ENCODE results near the gene EPB41L2.

The EPB41L2 gene

DNA sequence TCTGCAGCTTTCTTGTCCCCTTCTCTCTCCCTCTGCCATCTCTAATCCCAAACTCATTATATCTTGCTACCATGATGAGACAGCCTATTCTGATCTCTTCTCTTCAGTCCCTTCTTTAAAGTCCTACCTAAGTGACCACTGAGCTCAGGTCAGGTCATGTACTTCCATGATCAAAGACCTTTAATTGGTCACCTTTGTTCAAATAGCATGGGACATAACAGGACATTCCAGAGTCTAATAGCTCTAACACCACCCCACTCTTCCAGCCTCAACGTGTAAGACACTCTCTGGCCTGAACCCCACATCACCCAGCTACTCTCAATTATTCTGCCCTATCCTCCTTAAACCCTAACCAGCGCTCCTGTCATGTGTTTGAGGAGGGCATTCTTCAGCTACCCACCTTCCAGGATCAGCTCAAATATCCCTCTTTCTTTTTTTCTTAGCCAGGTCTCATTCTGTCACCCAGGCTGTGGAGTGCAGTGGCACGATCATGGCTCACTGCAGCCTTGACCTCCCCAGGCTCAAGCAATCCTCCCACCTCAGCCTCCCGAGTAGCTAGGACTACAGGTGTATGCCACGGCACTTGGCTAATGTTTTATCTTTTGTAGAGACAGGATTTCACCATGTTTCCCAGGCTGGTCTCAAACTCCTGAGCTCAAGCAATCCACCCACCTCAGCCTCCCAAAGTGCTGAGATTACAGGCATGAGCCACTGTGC, 237.9 kb downstream of the EPB41L2 start:
- Histone ChIP-seq H3K27ac (no peak overlapping the region), H2AFZ (no peak overlapping the region), H3K27me3 (ENCODE audit: control insufficient read depth, insufficient read depth, low read length) (no peaks in the 10 kb centered on the region), H3K4me2 (ENCODE audit: low read length) (no peak overlapping the region), H3K9ac (no peak overlapping the region), H3K4me1 (no peaks in the 10 kb centered on the region), H3K4me3 (ENCODE audit: low read depth, low read length) (no peak overlapping the region), H3K79me2 (no peaks in the 10 kb centered on the region), H3K36me3 (ENCODE audit: control insufficient read depth, insufficient read depth, low read length) (no peaks in the 10 kb centered on the region), H3K9me3 (ENCODE audit: control insufficient read depth, low read length) (no peaks in the 10 kb centered on the region)
- TF ChIP-seq, protein P1, sequence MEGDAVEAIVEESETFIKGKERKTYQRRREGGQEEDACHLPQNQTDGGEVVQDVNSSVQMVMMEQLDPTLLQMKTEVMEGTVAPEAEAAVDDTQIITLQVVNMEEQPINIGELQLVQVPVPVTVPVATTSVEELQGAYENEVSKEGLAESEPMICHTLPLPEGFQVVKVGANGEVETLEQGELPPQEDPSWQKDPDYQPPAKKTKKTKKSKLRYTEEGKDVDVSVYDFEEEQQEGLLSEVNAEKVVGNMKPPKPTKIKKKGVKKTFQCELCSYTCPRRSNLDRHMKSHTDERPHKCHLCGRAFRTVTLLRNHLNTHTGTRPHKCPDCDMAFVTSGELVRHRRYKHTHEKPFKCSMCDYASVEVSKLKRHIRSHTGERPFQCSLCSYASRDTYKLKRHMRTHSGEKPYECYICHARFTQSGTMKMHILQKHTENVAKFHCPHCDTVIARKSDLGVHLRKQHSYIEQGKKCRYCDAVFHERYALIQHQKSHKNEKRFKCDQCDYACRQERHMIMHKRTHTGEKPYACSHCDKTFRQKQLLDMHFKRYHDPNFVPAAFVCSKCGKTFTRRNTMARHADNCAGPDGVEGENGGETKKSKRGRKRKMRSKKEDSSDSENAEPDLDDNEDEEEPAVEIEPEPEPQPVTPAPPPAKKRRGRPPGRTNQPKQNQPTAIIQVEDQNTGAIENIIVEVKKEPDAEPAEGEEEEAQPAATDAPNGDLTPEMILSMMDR (IDR thresholded peaks at IDR 0.05), result no peak

DNA sequence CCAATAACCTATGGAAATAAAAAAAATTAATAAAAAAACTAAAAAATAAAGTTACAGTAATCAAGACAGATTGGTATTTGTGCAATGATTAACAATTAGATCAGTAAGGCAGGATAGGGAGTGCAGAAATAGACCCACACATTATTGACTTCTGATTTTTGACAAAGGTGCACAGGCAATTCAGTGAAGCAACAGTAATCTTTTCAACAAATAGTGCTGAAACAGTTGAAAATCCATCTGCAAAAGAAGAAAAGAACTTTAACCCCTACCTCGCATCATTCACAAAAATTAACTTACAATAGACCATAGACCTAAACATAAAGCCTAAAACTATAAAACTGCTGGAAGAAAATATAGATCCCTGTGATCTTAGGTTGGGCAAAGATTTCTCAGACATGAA, 240.3 kb downstream of the EPB41L2 start:
- H3K9me3 ChIP-seq (ENCODE audit: control insufficient read depth, low read length), result no peaks in the 10 kb centered on the region
- H3K36me3 ChIP-seq (ENCODE audit: control insufficient read depth, insufficient read depth, low read length), result no peaks in the 10 kb centered on the region
- no peaks in the 10 kb centered on the region for H3K79me2 ChIP-seq
- H2AFZ ChIP-seq, result no peak overlapping the region
- no peaks in the 10 kb centered on the region for H3K27me3 ChIP-seq (ENCODE audit: control insufficient read depth, insufficient read depth, low read length)
- no peaks in the 10 kb centered on the region for H3K4me1 ChIP-seq
- no peak overlapping the region for H3K4me2 ChIP-seq (ENCODE audit: low read length)
- TF ChIP-seq, protein P1 (IDR thresholded peaks at IDR 0.05), result no peak
- no peak overlapping the region for H3K9ac ChIP-seq
- no peak overlapping the region for H3K27ac ChIP-seq
- no peak overlapping the region for H3K4me3 ChIP-seq (ENCODE audit: low read depth, low read length)

DNA sequence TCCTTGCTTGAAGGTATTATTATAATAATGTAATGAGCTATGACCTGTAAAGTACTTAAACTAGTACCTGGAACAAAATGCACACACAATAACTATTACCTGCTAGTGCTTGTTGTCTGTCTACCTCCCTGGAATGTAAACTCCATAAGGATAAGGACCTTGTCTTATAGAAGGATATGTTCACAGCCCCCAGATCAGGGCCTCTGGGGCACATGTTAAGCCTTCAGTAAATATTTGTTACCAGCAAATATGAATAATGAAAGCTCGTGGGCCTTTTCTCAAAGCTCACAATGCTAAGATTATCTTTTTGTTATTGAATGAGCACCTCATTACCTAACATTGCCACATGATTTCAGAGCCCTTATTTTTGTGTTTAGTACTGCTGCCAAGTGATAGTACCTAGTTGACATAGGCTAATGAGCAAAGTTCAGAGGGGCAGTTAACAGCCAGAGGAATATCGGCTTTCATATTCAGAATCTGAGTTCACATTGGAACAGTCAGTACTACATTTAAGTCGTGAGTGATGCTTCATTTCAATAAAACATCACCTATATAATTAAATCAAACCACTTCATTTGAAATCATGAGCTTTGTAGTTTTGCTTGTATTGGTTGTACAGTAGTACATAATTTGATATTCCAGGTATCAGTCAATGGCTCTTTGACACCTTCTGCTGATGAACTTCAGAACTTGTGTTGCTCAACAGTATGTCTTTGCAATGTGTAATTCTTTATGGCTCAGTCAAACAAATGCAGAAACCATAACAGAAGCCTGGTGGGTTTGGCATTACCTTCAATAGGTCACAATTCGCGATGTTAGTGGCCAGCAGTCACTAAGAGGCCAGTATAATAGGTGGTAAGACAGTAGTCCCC, 247.6 kb downstream of the EPB41L2 start:
- Histone ChIP-seq H3K4me3 (ENCODE audit: low read depth, low read length) (no peak overlapping the region), H3K27ac (no peak overlapping the region), H3K9me3 (ENCODE audit: control insufficient read depth, low read length) (no peaks in the 10 kb centered on the region), H3K36me3 (ENCODE audit: control insufficient read depth, insufficient read depth, low read length) (no peaks in the 10 kb centered on the region), H3K9ac (no peak overlapping the region), H2AFZ (no peak overlapping the region), H3K4me1 (no peaks in the 10 kb centered on the region), H3K27me3 (ENCODE audit: control insufficient read depth, insufficient read depth, low read length) (no peaks in the 10 kb centered on the region), H3K79me2 (no peaks in the 10 kb centered on the region), H3K4me2 (ENCODE audit: low read length) (no peak overlapping the region)
- TF ChIP-seq, protein P1 (IDR thresholded peaks at IDR 0.05), result no peak

DNA sequence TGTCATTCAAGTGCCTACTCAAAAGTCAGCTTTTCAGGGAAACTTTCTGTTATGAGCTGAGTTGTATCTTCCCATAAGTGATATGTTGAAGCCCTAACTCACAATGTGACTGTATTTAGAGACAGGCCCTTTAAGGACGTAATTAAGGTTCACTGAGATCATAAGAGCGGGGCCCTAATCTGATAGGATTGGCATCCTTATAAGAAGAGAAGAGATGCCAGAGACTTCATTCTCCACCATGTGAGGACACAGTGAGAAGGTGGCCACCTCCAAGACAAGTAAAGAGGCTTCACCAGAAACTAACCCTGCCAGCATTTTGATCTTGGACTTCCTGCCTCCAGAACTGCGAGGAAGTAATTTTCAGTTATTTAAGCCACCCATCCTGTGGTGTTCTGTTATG, 248.5 kb downstream of the EPB41L2 start:
- Histone ChIP-seq H3K4me3 (ENCODE audit: low read depth, low read length) (no peak overlapping the region), H3K9me3 (ENCODE audit: control insufficient read depth, low read length) (no peaks in the 10 kb centered on the region), H2AFZ (no peak overlapping the region), H3K4me1 (no peaks in the 10 kb centered on the region), H3K36me3 (ENCODE audit: control insufficient read depth, insufficient read depth, low read length) (no peaks in the 10 kb centered on the region), H3K4me2 (ENCODE audit: low read length) (no peak overlapping the region), H3K27ac (no peak overlapping the region), H3K9ac (no peak overlapping the region), H3K79me2 (no peaks in the 10 kb centered on the region), H3K27me3 (ENCODE audit: control insufficient read depth, insufficient read depth, low read length) (no peaks in the 10 kb centered on the region)
- TF ChIP-seq, protein P1 (IDR thresholded peaks at IDR 0.05), result no peak
